ENCODE data around the gene SYTL1. TPM values are rescaled to one million over a fixed set of nuclear protein-coding genes. Genes with fewer than 3 reads are reported as not detected.
A peak's percentile ranks its signal among the peaks of the same experiment; 100 is the strongest.

The SYTL1 gene
- total RNA-seq, 3 donors from 2014 or later: 5.9 to 6.8 (median 6.3) TPM

DNA sequence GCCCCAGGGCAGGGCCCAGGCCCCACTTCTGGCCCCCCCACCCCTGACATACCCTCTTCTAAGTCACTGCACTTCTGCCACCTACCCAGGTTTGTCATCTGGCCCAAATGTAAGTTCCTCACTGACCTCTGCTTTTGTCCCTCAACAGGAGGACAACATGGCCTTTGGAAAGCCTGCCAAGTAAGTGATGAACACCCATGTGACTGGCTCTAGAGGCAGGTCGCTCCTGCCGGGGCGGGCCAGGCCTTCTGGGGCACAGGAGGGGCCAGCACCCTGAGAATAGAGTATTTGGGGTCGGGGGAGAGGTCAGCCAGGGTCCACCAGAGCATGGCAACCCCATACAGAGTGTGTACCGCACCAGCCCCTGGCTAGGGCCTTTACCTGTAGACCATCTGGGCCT is 9.9 kb upstream of the SYTL1 start:
- no peak for ATAC-seq
- Mint-ChIP-seq H3K36me3 (ENCODE audit: insufficient read depth) (peaks cover 38% of the 10 kb centered on the region), H3K9me3 (no peaks in the 10 kb centered on the region), H3K4me3 (no peak overlapping the region), H3K27me3 (ENCODE audit: low read depth) (no peaks in the 10 kb centered on the region), H3K4me1 (ENCODE audit: low read depth) (peaks cover 36% of the 10 kb centered on the region)
- no peak for DNase-seq

DNA sequence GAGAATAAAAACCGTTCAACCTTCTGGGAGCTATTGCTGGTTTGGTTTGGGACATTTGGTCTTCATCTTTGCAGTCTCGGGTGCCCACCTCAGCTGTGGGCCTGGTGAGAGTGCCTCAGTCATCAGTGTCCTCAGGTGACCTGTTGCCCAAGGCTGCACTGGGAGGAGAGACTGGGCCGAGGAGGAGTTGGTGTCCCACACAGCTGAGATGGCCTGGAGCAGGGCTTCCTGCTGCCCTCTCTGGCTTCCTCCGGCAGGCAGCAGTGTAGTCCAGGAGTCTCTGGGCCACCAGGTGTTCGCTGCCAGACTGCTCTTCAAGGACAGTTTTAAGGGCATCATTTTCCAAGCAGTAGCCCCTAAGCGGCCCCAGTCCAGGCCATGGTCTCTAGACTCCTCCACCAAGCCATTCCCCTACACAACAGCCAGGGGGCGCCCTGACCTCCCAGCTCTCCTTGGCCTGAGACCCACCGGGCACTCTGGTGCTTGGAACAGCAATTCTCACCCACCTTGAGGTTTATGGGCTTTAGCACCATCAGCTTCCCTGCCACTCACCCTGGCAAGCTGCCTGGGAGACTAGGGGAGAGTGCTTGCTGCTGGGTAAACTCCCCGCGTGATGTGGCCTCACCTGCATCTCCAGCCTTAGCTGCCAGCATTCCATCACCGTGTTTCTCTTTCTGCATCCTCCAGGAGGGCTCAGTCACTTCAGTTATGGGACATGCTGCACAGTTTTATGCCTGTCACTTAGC is 9.1 kb upstream of the SYTL1 start:
- H3K36me3 Mint-ChIP-seq (ENCODE audit: insufficient read depth): peaks cover 36% of the 10 kb centered on the region
- no peak overlapping the region for H3K4me3 Mint-ChIP-seq
- DNase-seq (peak; percentile 46), ATAC-seq (peak; percentile 83 to 90)
- H3K4me1 Mint-ChIP-seq (ENCODE audit: low read depth): peaks cover 33% of the 10 kb centered on the region
- H3K9me3 Mint-ChIP-seq: no peaks in the 10 kb centered on the region
- no peaks in the 10 kb centered on the region for H3K27me3 Mint-ChIP-seq (ENCODE audit: low read depth)

DNA sequence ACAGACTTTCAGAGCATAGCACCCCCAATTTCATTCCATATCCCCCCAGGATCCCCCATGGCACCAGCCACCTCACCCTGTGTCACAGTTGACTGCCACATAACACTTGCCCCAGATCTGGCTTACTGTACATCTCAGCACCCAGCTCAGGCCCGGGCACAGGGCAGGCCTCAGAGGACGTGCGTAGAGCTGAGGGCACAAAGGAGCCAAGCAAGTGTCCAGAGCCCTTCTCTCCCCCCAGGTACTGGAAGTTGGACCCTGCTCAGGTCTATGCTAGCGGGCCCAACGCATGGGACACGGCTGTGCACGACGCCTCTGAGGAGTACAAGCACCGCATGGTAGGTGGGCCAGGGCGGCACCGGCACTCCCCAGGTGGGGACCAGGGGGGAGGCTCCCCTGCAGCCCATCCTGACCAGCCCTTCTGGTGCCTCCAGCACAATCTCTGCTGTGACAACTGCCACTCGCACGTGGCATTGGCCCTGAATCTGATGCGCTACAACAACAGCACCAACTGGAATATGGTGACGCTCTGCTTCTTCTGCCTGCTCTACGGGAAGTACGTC is 8.0 kb upstream of the SYTL1 start:
- ATAC-seq (no peak), DNase-seq (no peak)
- Mint-ChIP-seq H3K36me3 (ENCODE audit: insufficient read depth) (peaks cover 32% of the 10 kb centered on the region), H3K4me1 (ENCODE audit: low read depth) (peaks cover 23% of the 10 kb centered on the region), H3K27me3 (ENCODE audit: low read depth) (no peaks in the 10 kb centered on the region), H3K9me3 (no peaks in the 10 kb centered on the region), H3K4me3 (no peak overlapping the region)

DNA sequence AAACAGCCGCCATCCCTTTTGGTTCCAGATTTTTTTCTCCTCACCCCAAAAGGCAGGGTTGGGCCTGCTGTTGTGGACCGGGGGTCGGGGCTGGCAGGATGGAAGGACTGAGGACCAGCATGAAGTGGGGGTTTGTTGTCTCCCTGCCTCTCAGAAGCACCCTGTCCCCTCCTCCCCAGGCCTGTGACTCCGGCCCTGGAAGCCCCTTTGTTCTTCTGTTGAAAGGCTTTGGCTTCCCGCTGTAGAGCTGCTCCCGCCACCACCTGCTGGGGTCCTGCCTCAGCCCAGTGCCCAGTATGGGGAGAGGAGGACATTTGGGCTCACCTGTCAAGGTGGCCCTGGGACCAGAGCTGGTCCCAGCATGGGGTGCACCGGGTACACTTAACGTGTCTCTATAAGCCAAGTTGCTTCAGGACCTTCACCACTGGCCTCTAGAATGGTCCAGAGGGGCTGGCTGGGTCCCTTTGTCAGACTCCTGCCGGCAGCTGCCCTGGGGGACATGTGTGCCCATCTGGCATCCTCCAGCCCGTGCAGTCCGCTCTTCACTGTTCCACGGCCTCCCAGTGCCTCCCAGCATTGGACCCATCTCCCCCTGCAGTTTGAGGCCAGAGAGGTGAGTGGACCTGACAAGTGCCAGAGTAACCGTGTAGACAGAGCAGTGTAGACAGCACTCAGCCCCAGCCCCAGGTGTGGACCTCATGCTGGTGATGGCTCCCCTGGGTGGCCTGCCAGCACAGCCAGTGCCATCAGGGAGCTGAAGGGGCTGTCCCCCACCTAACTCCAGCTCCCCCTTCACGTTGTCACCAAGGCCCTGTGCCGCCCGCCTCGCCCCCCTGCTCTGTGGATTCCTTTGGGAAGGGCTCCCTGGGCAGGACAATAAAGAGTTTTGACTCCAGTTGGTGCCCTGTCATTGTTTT is 6.1 kb upstream of the SYTL1 start:
- peaks cover 27% of the 10 kb centered on the region for H3K36me3 Mint-ChIP-seq (ENCODE audit: insufficient read depth)
- DNase-seq (no peak), ATAC-seq (no peak)
- no peaks in the 10 kb centered on the region for H3K27me3 Mint-ChIP-seq (ENCODE audit: low read depth)
- H3K4me3 Mint-ChIP-seq: no peak overlapping the region
- no peaks in the 10 kb centered on the region for H3K9me3 Mint-ChIP-seq
- peaks cover 36% of the 10 kb centered on the region for H3K4me1 Mint-ChIP-seq (ENCODE audit: low read depth)

DNA sequence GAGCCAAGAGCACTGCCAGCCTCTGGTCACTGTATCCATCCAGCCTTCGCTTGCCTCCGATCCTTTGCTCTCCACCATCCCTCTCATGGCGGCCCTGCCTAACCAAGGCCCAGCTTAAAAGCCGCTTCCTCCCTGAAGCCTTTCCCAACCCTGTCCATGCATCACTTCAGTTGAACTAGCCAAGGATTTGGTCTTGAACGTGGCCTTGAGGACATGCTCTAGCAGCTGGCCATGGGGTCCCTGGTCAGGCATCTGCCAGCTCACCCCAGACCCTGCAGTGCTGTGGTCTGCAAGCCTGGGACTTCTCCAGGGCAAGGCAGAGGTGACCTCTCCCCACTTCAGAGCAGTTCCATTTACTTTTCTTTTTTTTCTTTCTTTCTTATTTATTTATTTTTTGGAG is 5.1 kb upstream of the SYTL1 start:
- Mint-ChIP-seq H3K36me3 (ENCODE audit: insufficient read depth) (peaks cover 23% of the 10 kb centered on the region), H3K4me1 (ENCODE audit: low read depth) (peaks cover 43% of the 10 kb centered on the region), H3K27me3 (ENCODE audit: low read depth) (no peaks in the 10 kb centered on the region), H3K9me3 (no peaks in the 10 kb centered on the region), H3K4me3 (no peak overlapping the region)
- ATAC-seq (no peak), DNase-seq (no peak)

DNA sequence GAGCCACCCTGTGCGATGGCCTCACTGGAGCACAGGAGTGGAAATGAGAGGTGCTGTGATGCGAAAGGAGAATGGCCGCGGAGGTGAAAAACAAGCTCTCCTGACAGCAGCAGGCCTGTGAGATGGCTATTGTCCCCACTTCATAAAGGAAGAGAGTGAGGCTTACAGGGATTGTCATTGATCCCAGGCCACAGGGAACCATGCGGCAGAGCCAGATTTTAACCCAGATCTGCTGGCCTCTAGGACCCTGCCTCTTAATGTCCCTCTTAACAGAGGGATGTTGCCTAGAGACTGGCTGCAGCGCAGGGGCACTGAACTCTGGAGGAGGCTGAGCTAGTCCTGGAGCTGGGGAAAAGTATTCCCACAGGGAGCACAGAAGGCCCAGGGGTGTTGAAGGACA is 3.1 kb upstream of the SYTL1 start:
- ATAC-seq (no peak), DNase-seq (no peak)
- no peaks in the 10 kb centered on the region for H3K27me3 Mint-ChIP-seq (ENCODE audit: low read depth)
- H3K36me3 Mint-ChIP-seq (ENCODE audit: insufficient read depth): peaks cover 13% of the 10 kb centered on the region
- H3K4me1 Mint-ChIP-seq (ENCODE audit: low read depth): peaks cover 47% of the 10 kb centered on the region
- no peak overlapping the region for H3K4me3 Mint-ChIP-seq
- H3K9me3 Mint-ChIP-seq: no peaks in the 10 kb centered on the region

DNA sequence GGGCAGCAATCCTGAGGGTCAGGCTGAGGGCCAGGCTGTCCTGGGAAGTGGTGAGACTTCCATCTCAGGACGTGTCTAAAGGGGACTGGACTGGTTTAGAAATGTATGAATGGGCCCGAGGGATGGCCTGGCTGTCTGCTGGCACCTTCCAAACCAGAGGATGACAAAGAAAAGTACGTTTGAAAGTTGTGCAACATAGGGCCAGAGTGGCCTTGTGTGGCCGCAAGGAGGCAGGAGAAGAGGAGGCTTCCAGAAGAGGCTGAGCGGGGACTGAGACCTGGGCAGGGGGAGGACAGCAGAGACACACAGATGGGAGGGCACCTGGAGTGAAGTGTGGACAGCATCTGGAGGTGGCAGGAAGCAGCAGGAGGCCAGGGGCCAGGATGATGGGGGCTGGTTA is 2.6 kb upstream of the SYTL1 start:
- DNase-seq (no peak), ATAC-seq (no peak)
- H3K4me1 Mint-ChIP-seq (ENCODE audit: low read depth): peaks cover 52% of the 10 kb centered on the region
- H3K9me3 Mint-ChIP-seq: no peaks in the 10 kb centered on the region
- peaks cover 10% of the 10 kb centered on the region for H3K36me3 Mint-ChIP-seq (ENCODE audit: insufficient read depth)
- no peak overlapping the region for H3K4me3 Mint-ChIP-seq
- H3K27me3 Mint-ChIP-seq (ENCODE audit: low read depth): no peaks in the 10 kb centered on the region

DNA sequence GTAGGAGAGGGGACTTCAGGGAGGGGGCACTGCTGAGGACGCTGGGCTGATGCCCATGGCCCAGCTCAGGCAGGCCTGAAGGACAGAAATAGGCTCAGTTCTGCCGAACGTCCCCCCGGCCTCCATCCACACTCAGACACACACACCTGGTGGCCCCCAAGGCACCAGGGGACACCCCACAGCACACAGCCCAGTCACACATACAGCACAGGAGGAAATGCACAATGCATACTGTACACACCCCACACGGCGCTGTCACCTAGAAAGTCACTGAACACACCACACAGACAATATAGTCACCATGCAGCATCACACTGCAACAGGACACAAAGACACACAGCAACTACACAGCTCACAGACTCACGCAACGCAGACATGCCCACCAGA is 562 bp downstream of the SYTL1 start:
- Mint-ChIP-seq H3K4me1 (ENCODE audit: low read depth) (peaks cover 70% of the 10 kb centered on the region), H3K27me3 (ENCODE audit: low read depth) (no peaks in the 10 kb centered on the region), H3K4me3 (peak overlapping the region; percentile 81), H3K36me3 (ENCODE audit: insufficient read depth) (peaks cover 8% of the 10 kb centered on the region), H3K9me3 (no peaks in the 10 kb centered on the region)
- peak; percentile 60 to 68 for ATAC-seq
- DNase-seq: peak; percentile 30

DNA sequence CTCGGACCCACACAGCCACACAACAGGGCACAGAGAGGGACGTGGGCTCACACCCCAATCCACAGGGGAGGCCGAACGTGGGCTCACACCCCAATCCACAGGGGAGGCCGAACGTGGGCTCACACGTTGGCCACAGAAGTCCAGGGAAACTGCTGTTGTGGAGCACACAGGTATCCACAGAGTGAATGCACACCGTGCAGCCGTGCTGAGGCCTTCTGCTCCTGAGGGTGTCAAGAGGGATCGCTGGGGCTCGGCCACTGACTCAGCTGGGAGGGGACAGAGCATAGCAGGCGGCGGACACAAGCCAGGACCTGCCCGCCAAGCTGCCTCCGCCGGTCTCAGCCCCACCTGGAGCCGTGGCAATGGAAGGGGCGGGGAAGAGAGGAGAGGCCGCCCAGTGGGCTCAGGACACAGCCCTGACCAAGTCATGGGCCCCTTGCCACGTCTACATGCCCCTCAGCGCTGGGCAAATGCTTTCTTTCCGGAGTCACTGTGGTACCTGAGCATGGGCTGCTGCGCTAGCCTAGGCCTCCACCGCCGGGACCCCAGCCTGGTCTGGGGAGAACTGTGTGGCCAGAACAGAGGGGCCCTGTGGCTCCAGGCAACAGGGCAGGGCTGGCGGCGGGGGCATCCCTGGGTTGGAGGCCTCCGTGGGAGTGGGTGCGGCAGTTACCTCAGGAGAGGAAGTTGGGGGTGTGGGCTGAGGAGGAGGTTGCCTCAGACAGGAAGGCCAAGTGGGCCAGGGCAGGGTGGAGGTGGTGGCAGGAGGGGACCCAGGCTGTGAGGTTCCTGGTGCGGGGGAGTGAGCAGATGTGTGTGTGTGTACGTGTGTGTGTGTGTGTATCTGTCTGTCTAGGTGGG is 1.2 kb downstream of the SYTL1 start:
- peak; percentile 75 for DNase-seq
- Mint-ChIP-seq H3K36me3 (ENCODE audit: insufficient read depth) (peaks cover 8% of the 10 kb centered on the region), H3K27me3 (ENCODE audit: low read depth) (no peaks in the 10 kb centered on the region), H3K4me1 (ENCODE audit: low read depth) (peaks cover 73% of the 10 kb centered on the region), H3K4me3 (peak overlapping the region; percentile 81), H3K9me3 (no peaks in the 10 kb centered on the region)
- ATAC-seq: peak; percentile 49 to 53

DNA sequence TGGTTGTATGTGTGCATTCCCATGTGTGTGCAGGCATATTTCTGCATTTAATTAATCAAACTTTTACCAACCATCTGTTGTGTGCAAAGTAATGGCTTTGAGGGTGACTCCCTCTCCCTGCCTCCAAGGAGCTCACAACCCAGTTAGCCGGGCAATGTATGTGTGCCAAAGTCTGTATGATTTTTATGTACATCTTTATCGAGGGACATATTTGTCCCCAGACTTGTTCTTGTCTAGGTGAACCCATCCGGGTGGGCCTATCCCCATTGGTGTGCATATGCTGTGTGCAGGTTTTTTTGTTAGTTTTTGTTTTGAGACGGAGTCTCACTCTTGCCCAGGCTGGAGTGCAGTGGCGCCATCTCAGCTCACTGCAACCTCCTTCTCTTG is 1.8 kb downstream of the SYTL1 start:
- Mint-ChIP-seq H3K27me3 (ENCODE audit: low read depth) (no peaks in the 10 kb centered on the region), H3K9me3 (no peaks in the 10 kb centered on the region), H3K36me3 (ENCODE audit: insufficient read depth) (peaks cover 8% of the 10 kb centered on the region), H3K4me1 (ENCODE audit: low read depth) (peaks cover 73% of the 10 kb centered on the region), H3K4me3 (peak overlapping the region; percentile 81)
- DNase-seq: no peak
- ATAC-seq: no peak

DNA sequence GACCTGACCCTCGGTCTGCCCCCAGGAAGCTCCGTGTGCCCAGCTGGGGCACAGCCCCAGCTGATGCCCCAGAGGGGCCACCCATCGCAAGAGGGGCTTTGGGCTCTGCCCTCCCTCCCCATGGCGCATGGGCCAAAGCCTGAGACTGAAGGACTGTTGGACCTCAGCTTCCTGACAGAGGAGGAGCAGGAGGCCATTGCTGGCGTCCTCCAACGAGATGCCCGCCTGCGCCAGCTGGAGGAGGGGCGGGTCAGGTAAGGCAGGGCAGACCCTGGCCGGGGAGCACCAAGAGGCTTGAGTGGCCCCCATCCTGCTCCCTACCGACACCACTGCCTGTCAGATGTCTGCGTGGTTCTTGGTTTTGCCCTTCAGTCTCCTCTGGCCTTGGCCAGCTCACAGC is 3.5 kb downstream of the SYTL1 start:
- Mint-ChIP-seq H3K4me1 (ENCODE audit: low read depth) (peaks cover 59% of the 10 kb centered on the region), H3K4me3 (no peak overlapping the region), H3K27me3 (ENCODE audit: low read depth) (no peaks in the 10 kb centered on the region), H3K36me3 (ENCODE audit: insufficient read depth) (peaks cover 8% of the 10 kb centered on the region), H3K9me3 (no peaks in the 10 kb centered on the region)
- DNase-seq (no peak), ATAC-seq (no peak)

DNA sequence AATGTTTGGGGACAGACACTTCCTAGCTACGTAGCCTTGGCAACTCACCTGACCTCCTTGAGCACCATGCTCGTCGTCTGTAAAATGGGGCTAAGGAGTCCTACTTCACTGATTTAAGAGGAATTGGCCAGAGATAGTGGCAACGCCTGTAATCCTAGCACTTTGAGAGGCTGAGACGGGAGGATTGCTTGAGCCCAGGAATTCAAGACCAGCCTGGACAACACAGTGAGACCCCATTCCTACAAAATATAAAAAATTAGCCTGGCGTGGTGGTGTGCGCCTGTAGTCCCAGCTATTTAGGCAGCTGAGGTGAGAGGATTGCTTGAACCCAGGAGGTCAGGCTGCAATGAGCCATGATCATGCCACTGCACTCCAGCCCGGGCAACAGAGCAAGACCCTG is 4.5 kb downstream of the SYTL1 start:
- no peak for DNase-seq
- Mint-ChIP-seq H3K36me3 (ENCODE audit: insufficient read depth) (peaks cover 8% of the 10 kb centered on the region), H3K4me3 (no peak overlapping the region), H3K27me3 (ENCODE audit: low read depth) (no peaks in the 10 kb centered on the region), H3K9me3 (no peaks in the 10 kb centered on the region), H3K4me1 (ENCODE audit: low read depth) (peaks cover 49% of the 10 kb centered on the region)
- no peak for ATAC-seq

DNA sequence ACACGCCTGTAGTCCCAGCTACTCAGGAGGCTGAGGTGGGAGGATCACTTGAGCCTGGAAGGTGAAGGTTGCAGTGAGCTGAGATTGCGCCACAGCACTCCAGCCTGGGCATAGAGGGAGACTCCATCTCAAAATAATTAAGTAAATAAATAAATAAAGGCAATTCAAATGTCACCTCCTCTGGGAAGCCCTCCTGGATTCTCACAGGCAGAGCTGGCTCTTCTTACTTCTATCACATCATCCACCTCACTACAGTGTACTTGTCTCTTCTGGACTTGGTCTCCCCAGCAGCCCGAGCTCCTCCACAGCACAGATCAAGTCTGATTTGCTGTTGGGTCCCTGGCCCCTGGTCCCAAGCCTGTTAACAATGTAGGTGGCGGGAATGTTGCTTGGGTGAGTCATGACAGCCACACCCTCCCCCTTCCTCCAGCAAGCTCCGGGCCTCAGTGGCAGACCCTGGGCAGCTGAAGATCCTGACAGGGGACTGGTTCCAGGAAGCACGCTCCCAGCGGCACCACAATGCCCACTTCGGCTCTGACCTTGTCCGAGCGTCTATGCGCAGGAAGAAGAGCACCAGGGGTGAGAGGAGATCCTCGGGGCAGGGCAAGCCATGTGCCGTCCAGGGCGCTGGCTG is 5.3 kb downstream of the SYTL1 start:
- H3K9me3 Mint-ChIP-seq: no peaks in the 10 kb centered on the region
- H3K4me3 Mint-ChIP-seq: no peak overlapping the region
- no peaks in the 10 kb centered on the region for H3K27me3 Mint-ChIP-seq (ENCODE audit: low read depth)
- DNase-seq (no peak), ATAC-seq (no peak)
- peaks cover 11% of the 10 kb centered on the region for H3K36me3 Mint-ChIP-seq (ENCODE audit: insufficient read depth)
- peaks cover 42% of the 10 kb centered on the region for H3K4me1 Mint-ChIP-seq (ENCODE audit: low read depth)
